GM18868 (cell line): ENCODE measurements around the gene KLK12.

Experiments used
- ATAC-seq: cut with Tn5 transposase; IDR thresholded peaks from one replicate; pipeline ENCODE4 v1.9.1; 2021; ENCODE audit warnings: mild to moderate bottlenecking, moderate library complexity; ENCODE audit not compliant: unreplicated experiment

KLK12 gene

GRCh38 chr19:50983625-50984292 is 51.0 kb downstream of the KLK12 start, which contains the start of gene KLK7:
Gene KLK7, minus strand, starts transcription at chr19:50983917. Its CDS starts 1,518 bp downstream, at chr19:50982399.
- ATAC-seq, result no peak

DNA sequence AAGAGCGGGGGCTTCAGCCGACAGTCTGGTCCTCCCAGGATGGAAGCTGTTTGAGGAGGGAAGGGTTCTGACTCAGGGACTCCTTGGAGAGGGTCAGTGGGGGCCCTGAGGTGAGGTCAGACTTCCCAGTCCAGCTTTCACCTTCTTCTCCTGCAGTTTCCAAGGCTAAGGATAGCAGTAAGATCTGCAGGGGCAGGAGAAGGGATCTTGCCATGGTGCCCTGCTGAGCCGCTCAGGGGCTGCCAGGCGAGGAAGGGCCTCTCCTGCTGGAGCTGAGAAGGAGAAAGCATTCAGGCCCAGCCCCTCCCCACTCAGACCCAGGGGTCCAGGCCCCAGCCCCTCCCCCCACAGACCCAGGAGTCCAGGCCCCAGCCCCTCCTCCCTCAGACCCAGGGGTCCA is 52.6 kb downstream of the KLK12 start:
- no peak for ATAC-seq

DNA sequence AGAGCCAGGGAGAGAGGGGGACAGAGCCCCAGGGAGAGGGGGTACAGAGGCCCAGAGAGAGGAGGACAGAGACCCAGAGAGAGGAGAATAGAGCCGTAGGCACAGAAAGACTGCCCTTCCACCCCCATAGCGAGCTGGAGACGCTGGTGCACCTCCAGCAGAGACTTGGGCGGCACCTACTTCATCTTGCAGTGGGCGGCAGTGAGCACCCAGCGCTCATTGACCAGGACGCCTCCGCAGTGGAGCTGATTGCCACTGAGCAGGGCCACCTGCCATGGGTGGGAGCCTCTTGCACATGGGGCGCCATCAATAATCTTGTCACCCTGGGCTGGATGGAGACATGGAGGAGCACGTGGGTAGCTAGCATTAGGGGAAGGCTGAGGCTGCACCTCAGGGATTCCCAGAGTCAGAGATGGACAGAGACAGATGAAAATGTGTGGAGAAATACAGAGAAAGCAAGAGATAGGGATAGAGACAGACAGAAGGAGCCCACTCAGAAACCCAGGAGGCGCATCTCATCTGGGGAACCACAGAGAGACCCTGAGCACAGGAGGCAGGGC is 53.1 kb downstream of the KLK12 start:
- no peak for ATAC-seq

GRCh38 chr19:50980208-50980607 is 54.6 kb downstream of the KLK12 start:
- no peak for ATAC-seq

GRCh38 chr19:50979758-50980157 is 55.0 kb downstream of the KLK12 start:
- ATAC-seq, result no peak
